Caco-2 (cell line): ENCODE measurements around the gene ZBTB16. TPM values are rescaled to one million over a fixed set of nuclear protein-coding genes. Genes with fewer than 3 reads are reported as not detected.

Experiments used
- BruUV-seq: library from RNA; stranded (reverse); fragments of 400-500 nt; replicated peaks from 2 replicates; lab custom pipeline; 2021; lab: Mats Ljungman, UMichigan
- CTCF ChIA-PET: fragments of 300-600 bp; sonication (Branson Sonifier 250); formaldehyde crosslinking; loops from one replicate; lab custom pipeline; 2022; ENCODE audit warnings: antibody characterized with exemption; lab: Charles Lee
- POLR2A ChIA-PET: fragments of 300-600 bp; sonication (Branson Sonifier 250); formaldehyde crosslinking; loops from one replicate; lab custom pipeline; 2022; ENCODE audit warnings: antibody characterized with exemption; lab: Charles Lee
- DNase-seq, 2 experiments: peaks; one replicate each; pipeline versions ENCODE4 v3.0.0 to v3.0.0-alpha.2; 2020 to 2022
- H3K27me3 ChIP-seq: replicated peaks from 2 replicates; pipeline ENCODE4 v1.6.0; 2011; ENCODE audit warnings: low read length; ENCODE audit not compliant: control insufficient read depth, insufficient read depth
- H3K36me3 ChIP-seq: 2 replicates; pipeline ENCODE4 v1.5.1; 2011; ENCODE audit warnings: low read length; ENCODE audit not compliant: control insufficient read depth, insufficient read depth
- H3K4me1 ChIP-seq: fragments of 250-450 bp; sonication (Bioruptor Pico); 2 replicates; pipeline ENCODE4 v1.5.1; 2020; ENCODE audit warnings: mild to moderate bottlenecking
- H3K4me3 ChIP-seq: 2 replicates; pipeline ENCODE4 v1.5.1; 2011; ENCODE audit warnings: low read depth, mild to moderate bottlenecking, control low read depth, low read length
- H3K9me3 ChIP-seq: fragments of 250-450 bp; sonication (Bioruptor Pico); 2 replicates; pipeline ENCODE4 v1.5.1; 2020; ENCODE audit warnings: mild to moderate bottlenecking, moderate library complexity
- H3K27ac Mint-ChIP-seq: one replicate; pipeline ENCODE4 v1.8.0; 2022; ENCODE audit warnings: mixed read lengths; ENCODE audit not compliant: unreplicated experiment
- H3K27me3 Mint-ChIP-seq: one replicate; pipeline ENCODE4 v1.8.0; 2022; ENCODE audit warnings: mixed read lengths; ENCODE audit not compliant: insufficient read depth, unreplicated experiment
- H3K36me3 Mint-ChIP-seq: one replicate; pipeline ENCODE4 v1.8.0; 2022; ENCODE audit warnings: mild to moderate bottlenecking, mixed read lengths; ENCODE audit not compliant: insufficient read depth, unreplicated experiment
- H3K4me1 Mint-ChIP-seq: one replicate; pipeline ENCODE4 v1.8.0; 2022; ENCODE audit warnings: low read depth, mixed read lengths; ENCODE audit not compliant: unreplicated experiment
- H3K4me3 Mint-ChIP-seq: one replicate; pipeline ENCODE4 v1.8.0; 2022; ENCODE audit warnings: mild to moderate bottlenecking, moderate library complexity, mixed read lengths; ENCODE audit not compliant: unreplicated experiment
- H3K9me3 Mint-ChIP-seq: one replicate; pipeline ENCODE4 v1.8.0; 2022; ENCODE audit warnings: mixed read lengths; ENCODE audit not compliant: unreplicated experiment
- CTCF ChIP-seq, 2 experiments: fragments of 200-600 bp in 1 of 2; IDR thresholded peaks; 1 replicate in 1 of 2; 2 replicates in 1 of 2; pipeline versions ENCODE4 v1.5.1 to v1.8.0; 2011 to 2022; ENCODE audit warnings: antibody characterized with exemption in 1 of 2, control low read depth in 1 of 2, inconsistent platforms in 1 of 2, low read depth in 1 of 2, low read length in 1 of 2, mild to moderate bottlenecking in 1 of 2, moderate library complexity in 1 of 2; ENCODE audit not compliant: insufficient read depth in 1 of 2, severe bottlenecking in 1 of 2, unreplicated experiment in 1 of 2
- intact Hi-C: fragments of 100-400 bp; cut with micrococcal nuclease; formaldehyde crosslinking; loops from one replicate; pipeline ENCODE4 v1.10.0; 2022; ENCODE audit not compliant: unreplicated experiment
- total RNA-seq: library from RNA; stranded (reverse); gene quantifications from 2 replicates; pipeline ENCODE4 v1.2.3, GENCODE V29; 2022

ZBTB16 gene
- total RNA-seq, 1 experiment from 2014 or later = 12.7 TPM

- intact Hi-C loops = no loop called here
- H3K4me1 Mint-ChIP-seq = no peaks in the 10 kb centered on the region
- no peak for TF ChIP-seq CTCF (IDR thresholded peaks at IDR 0.05; ENCODE audit: insufficient read depth in 1 of 2, low read depth in 1 of 2, low read length in 1 of 2, severe bottlenecking in 1 of 2, unreplicated experiment in 1 of 2)
- no peak overlapping the region for H3K27ac Mint-ChIP-seq
- H3K36me3 Mint-ChIP-seq = no peaks in the 10 kb centered on the region
- POLR2A ChIA-PET = no interaction called here
- peaks cover 15% of the 10 kb centered on the region for H3K27me3 Mint-ChIP-seq
- DNase-seq = no peak
- no peaks in the 10 kb centered on the region for H3K36me3 ChIP-seq
- no TSS peak for BruUV-seq
- no peaks in the 10 kb centered on the region for H3K9me3 Mint-ChIP-seq
- H3K9me3 ChIP-seq = no peaks in the 10 kb centered on the region; the same call in 1 of the 2 replicates
- no peaks in the 10 kb centered on the region for H3K4me1 ChIP-seq
- CTCF ChIA-PET = interaction anchor here (1.3 kb wide), 1 partner anchor 8 kb away, joined by 6 read pairs; no protein-coding TSS in a partner anchor
- no peak overlapping the region for H3K4me3 Mint-ChIP-seq
- no peak overlapping the region for H3K4me3 ChIP-seq
- peaks cover 5% of the 10 kb centered on the region; the same call in 1 of the 2 replicates for H3K27me3 ChIP-seq
Measured at GRCh38 chr11:114271316-114271715, 211.8 kb downstream of the ZBTB16 start.

DNA sequence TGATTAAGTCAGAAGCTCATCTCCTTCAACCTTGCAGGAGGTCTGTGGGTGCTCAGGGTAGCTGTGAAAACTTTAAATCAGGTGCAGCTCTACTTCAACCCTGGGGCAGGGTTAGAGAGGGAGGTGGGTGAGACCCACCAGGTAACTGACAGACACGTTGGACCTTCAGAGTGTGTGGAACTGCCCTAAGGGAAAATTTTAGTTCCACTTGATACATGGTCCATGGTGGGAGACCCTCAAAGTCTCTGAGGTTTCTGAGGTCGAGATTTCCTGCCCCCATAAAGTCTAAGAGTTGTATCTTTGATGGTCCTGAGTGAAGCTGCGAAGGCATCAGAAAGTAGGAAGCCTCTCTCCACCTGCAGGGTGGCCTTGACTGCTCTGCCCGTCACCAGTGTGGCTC lies 212.8 kb downstream of the ZBTB16 start:
- H3K9me3 Mint-ChIP-seq = no peaks in the 10 kb centered on the region
- Histone ChIP-seq H3K9me3 (no peaks in the 10 kb centered on the region; the same call in 1 of the 2 replicates), H3K27me3 (peaks cover 5% of the 10 kb centered on the region; the same call in 1 of the 2 replicates), H3K36me3 (no peaks in the 10 kb centered on the region), H3K4me3 (no peak overlapping the region), H3K4me1 (no peaks in the 10 kb centered on the region; the same call in 1 of the 2 replicates)
- no peaks in the 10 kb centered on the region for H3K36me3 Mint-ChIP-seq
- peaks cover 3% of the 10 kb centered on the region for H3K4me1 Mint-ChIP-seq
- no peak for TF ChIP-seq CTCF (IDR thresholded peaks at IDR 0.05; ENCODE audit: insufficient read depth in 1 of 2, low read depth in 1 of 2, low read length in 1 of 2, severe bottlenecking in 1 of 2, unreplicated experiment in 1 of 2)
- H3K27me3 Mint-ChIP-seq = peaks cover 15% of the 10 kb centered on the region
- no peak overlapping the region for H3K4me3 Mint-ChIP-seq
- intact Hi-C loops = no loop called here
- POLR2A ChIA-PET = no interaction called here
- CTCF ChIA-PET = no interaction called here
- BruUV-seq = no TSS peak
- DNase-seq = no peak
- H3K27ac Mint-ChIP-seq = no peak overlapping the region

GRCh38 chr11:114273071-114273470 lies 213.6 kb downstream of the ZBTB16 start:
- intact Hi-C loops = no loop called here
- ChIA-PET POLR2A (no interaction called here), CTCF (no interaction called here)
- Histone ChIP-seq H3K27me3 (peaks cover 5% of the 10 kb centered on the region; the same call in 1 of the 2 replicates), H3K4me3 (no peak overlapping the region), H3K36me3 (no peaks in the 10 kb centered on the region), H3K4me1 (peaks cover 5% of the 10 kb centered on the region; the same call in 1 of the 2 replicates), H3K9me3 (no peaks in the 10 kb centered on the region; the same call in 1 of the 2 replicates)
- no peaks in the 10 kb centered on the region for H3K36me3 Mint-ChIP-seq
- H3K9me3 Mint-ChIP-seq = no peaks in the 10 kb centered on the region
- peaks cover 15% of the 10 kb centered on the region for H3K27me3 Mint-ChIP-seq
- peaks cover 11% of the 10 kb centered on the region for H3K4me1 Mint-ChIP-seq
- H3K27ac Mint-ChIP-seq = no peak overlapping the region
- no TSS peak for BruUV-seq
- no peak for DNase-seq
- H3K4me3 Mint-ChIP-seq = no peak overlapping the region
- TF ChIP-seq CTCF (IDR thresholded peaks at IDR 0.05; ENCODE audit: insufficient read depth in 1 of 2, low read depth in 1 of 2, low read length in 1 of 2, severe bottlenecking in 1 of 2, unreplicated experiment in 1 of 2) = no peak
